WTC11 (cell line): ENCODE results near the gene RCC2. TPM values are rescaled to one million over a fixed set of nuclear protein-coding genes. Genes with fewer than 3 reads are reported as not detected.

Source experiments
- ATAC-seq: fragments of 200-7000 bp; cut with Tn5 transposase; 2 replicates; pipeline ENCODE4 v1.10.0; 2021; ENCODE audit warnings: mild to moderate bottlenecking, moderate library complexity
- CTCF ChIA-PET: fragments of 300-600 bp; sonication (Branson Sonifier 250); formaldehyde crosslinking; loops from one replicate; lab custom pipeline; 2021; ENCODE audit warnings: antibody characterized with exemption; lab: Charles Lee
- POLR2A ChIA-PET: fragments of 350-600 bp; sonication (Branson Sonifier 250); formaldehyde crosslinking; loops from one replicate; lab custom pipeline; 2021; ENCODE audit warnings: antibody characterized with exemption; lab: Charles Lee
- DNase-seq: peaks from one replicate; pipeline ENCODE4 v3.0.0; 2021; ENCODE audit warnings: low spot score
- H3K27ac Mint-ChIP-seq: 2 replicates; pipeline ENCODE4 v1.8.0; 2021; ENCODE audit warnings: mixed read lengths
- H3K27me3 Mint-ChIP-seq: 2 replicates; pipeline ENCODE4 v1.8.0; 2021; ENCODE audit warnings: low read depth, mild to moderate bottlenecking, moderate library complexity, mixed read lengths
- H3K36me3 Mint-ChIP-seq: 2 replicates; pipeline ENCODE4 v1.8.0; 2021; ENCODE audit warnings: mixed read lengths
- H3K4me1 Mint-ChIP-seq: 2 replicates; pipeline ENCODE4 v1.8.0; 2022; ENCODE audit warnings: mixed read lengths
- H3K4me3 Mint-ChIP-seq: 2 replicates; pipeline ENCODE4 v1.8.0; 2021; ENCODE audit warnings: mild to moderate bottlenecking, moderate library complexity, mixed read lengths
- H3K9me3 Mint-ChIP-seq: 2 replicates; pipeline ENCODE4 v1.8.0; 2021; ENCODE audit warnings: mixed read lengths
- CBFB ChIP-seq: sonication (generic); formaldehyde crosslinking; IDR thresholded peaks from 2 replicates; pipeline ENCODE4 v1.8.1; 2022; ENCODE audit warnings: mild to moderate bottlenecking, low read depth, missing genetic modification reagents
- CREM ChIP-seq: sonication (generic); formaldehyde crosslinking; IDR thresholded peaks from 2 replicates; pipeline ENCODE4 v1.8.1; 2022; ENCODE audit warnings: mild to moderate bottlenecking, missing genetic modification reagents, moderate library complexity
- EMX1 ChIP-seq: fragments of 250-450 bp; sonication (Bioruptor Pico); IDR thresholded peaks from 2 replicates; pipeline ENCODE4 v1.8.0; 2021; ENCODE audit warnings: mild to moderate bottlenecking
- GRHL2 ChIP-seq: fragments of 250-450 bp; sonication (Bioruptor Pico); IDR thresholded peaks from 2 replicates; pipeline ENCODE4 v1.8.0; 2022; ENCODE audit warnings: mild to moderate bottlenecking, moderate library complexity; ENCODE audit not compliant: insufficient replicate concordance, severe bottlenecking
- GTF2I ChIP-seq: fragments of 250-450 bp; sonication (Bioruptor Pico); conservative IDR thresholded peaks from 2 replicates; pipeline ENCODE4 v1.4.0; 2021; ENCODE audit warnings: mild to moderate bottlenecking
- NFE2L1 ChIP-seq: sonication (generic); formaldehyde crosslinking; IDR thresholded peaks from 2 replicates; pipeline ENCODE4 v1.8.1; 2023; ENCODE audit warnings: missing genetic modification reagents
- NFYB ChIP-seq: sonication (generic); formaldehyde crosslinking; conservative IDR thresholded peaks from 2 replicates; pipeline ENCODE4 v1.8.0; 2022; ENCODE audit warnings: low read depth, missing genetic modification reagents
- TEAD4 ChIP-seq: sonication (generic); formaldehyde crosslinking; IDR thresholded peaks from 2 replicates; pipeline ENCODE4 v1.8.0; 2022; ENCODE audit warnings: mild to moderate bottlenecking, missing genetic modification reagents
- ZNF138 ChIP-seq: sonication (generic); formaldehyde crosslinking; conservative IDR thresholded peaks from 2 replicates; pipeline ENCODE4 v1.8.1; 2022; ENCODE audit warnings: mild to moderate bottlenecking, moderate library complexity, missing genetic modification reagents
- ZNF263 ChIP-seq: sonication (generic); formaldehyde crosslinking; IDR thresholded peaks from 2 replicates; pipeline ENCODE4 v1.8.1; 2022; ENCODE audit warnings: low read depth, mild to moderate bottlenecking, moderate library complexity, missing genetic modification reagents
- ZNF671 ChIP-seq: fragments of 250-450 bp; sonication (Bioruptor Pico); IDR thresholded peaks from 2 replicates; pipeline ENCODE4 v1.8.0; 2021; ENCODE audit warnings: mild to moderate bottlenecking
- total RNA-seq: library from RNA; stranded (reverse); gene quantifications from 3 replicates; pipeline ENCODE4 v1.2.3, GENCODE V29; 2021
- TF ChIP-seq, protein P1 (sequence below): sonication (generic); formaldehyde crosslinking; IDR thresholded peaks from 2 replicates; pipeline ENCODE4 v1.8.1; 2023; ENCODE audit warnings: mild to moderate bottlenecking, missing genetic modification reagents, moderate library complexity
- TF ChIP-seq, protein P2 (sequence below): sonication (generic); formaldehyde crosslinking; conservative IDR thresholded peaks from 2 replicates; pipeline ENCODE4 v1.8.1; 2022; ENCODE audit warnings: mild to moderate bottlenecking, missing genetic modification reagents
- TF ChIP-seq, protein P3 (sequence below): sonication (generic); formaldehyde crosslinking; IDR thresholded peaks from 2 replicates; pipeline ENCODE4 v1.8.1; 2023; ENCODE audit warnings: mild to moderate bottlenecking, moderate library complexity, missing genetic modification reagents
- TF ChIP-seq, protein P4 (sequence below): sonication (generic); formaldehyde crosslinking; IDR thresholded peaks from 2 replicates; pipeline ENCODE4 v1.8.0; 2022; ENCODE audit warnings: mild to moderate bottlenecking, missing genetic modification reagents
- TF ChIP-seq, protein P5 (sequence below): sonication (generic); formaldehyde crosslinking; IDR thresholded peaks from 2 replicates; pipeline ENCODE4 v1.8.1; 2023; ENCODE audit warnings: mild to moderate bottlenecking, missing genetic modification reagents, borderline replicate concordance
- TF ChIP-seq, protein P6 (sequence below): sonication (generic); formaldehyde crosslinking; IDR thresholded peaks from 2 replicates; pipeline ENCODE4 v1.8.0; 2022; ENCODE audit warnings: mild to moderate bottlenecking, missing genetic modification reagents
- TF ChIP-seq, protein P7 (sequence below): sonication (generic); formaldehyde crosslinking; IDR thresholded peaks from 2 replicates; pipeline ENCODE4 v1.8.0; 2022; ENCODE audit warnings: missing genetic modification reagents

The RCC2 gene
- total RNA-seq, 1 experiment from 2014 or later, result 377 TPM

DNA sequence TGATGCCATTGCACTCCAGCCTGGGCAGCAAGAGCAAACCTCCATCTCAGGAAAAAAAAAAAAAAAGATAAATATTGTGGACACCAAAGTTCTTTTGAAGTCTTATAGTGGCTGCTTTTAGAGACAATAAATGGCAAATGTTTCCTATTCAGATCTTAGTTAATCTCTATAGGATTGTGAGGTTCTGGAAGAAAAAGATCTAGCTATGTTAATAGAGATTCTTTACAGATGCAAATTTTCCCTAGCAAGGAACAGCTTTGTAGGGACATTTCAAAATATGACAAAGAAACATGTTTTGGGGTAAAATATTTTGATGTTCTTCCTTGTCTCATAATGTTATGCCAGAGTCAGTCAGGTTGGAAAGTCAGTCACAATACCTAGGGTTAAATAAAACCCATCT is 24.5 kb upstream of the RCC2 start (continued):
- TF ChIP-seq, protein P1, sequence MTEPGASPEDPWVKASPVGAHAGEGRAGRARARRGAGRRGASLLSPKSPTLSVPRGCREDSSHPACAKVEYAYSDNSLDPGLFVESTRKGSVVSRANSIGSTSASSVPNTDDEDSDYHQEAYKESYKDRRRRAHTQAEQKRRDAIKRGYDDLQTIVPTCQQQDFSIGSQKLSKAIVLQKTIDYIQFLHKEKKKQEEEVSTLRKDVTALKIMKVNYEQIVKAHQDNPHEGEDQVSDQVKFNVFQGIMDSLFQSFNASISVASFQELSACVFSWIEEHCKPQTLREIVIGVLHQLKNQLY, result no peak
- TF ChIP-seq GTF2I (CRISPR knock-in tag), result no peak
- no peak for TF ChIP-seq TEAD4 (CRISPR knock-in tag)
- no peak for TF ChIP-seq EMX1

DNA sequence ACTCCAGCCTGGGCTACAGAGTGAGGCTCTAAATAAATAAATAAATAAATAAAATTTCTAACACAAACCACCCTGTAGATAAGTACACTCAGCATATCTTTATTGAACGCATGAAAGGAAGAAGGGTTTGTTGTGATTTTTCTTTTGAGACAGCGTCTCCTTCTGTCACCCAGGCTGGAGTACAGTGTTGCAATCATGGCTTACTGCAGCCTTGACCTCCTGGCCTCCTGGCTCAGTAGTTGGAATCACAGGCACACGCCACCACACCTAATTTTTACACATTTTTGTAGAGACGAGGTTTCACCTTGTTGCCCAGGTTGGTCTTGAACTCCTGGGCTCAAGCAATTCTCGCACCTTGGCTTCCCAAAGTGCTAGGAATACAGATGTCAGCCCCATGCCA is 23.2 kb upstream of the RCC2 start:
- Mint-ChIP-seq H3K9me3 (peaks cover 3% of the 10 kb centered on the region; the same call in 1 of the 2 replicates), H3K27me3 (peaks cover 20% of the 10 kb centered on the region)
- TF ChIP-seq NFYB (CRISPR knock-in tag) (no peak), CREM (CRISPR knock-in tag) (no peak), ZNF671 (CRISPR knock-in tag) (no peak)
- TF ChIP-seq, protein P2, sequence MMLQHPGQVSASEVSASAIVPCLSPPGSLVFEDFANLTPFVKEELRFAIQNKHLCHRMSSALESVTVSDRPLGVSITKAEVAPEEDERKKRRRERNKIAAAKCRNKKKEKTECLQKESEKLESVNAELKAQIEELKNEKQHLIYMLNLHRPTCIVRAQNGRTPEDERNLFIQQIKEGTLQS (CRISPR knock-in tag), result no peak
- TF ChIP-seq, protein P3, sequence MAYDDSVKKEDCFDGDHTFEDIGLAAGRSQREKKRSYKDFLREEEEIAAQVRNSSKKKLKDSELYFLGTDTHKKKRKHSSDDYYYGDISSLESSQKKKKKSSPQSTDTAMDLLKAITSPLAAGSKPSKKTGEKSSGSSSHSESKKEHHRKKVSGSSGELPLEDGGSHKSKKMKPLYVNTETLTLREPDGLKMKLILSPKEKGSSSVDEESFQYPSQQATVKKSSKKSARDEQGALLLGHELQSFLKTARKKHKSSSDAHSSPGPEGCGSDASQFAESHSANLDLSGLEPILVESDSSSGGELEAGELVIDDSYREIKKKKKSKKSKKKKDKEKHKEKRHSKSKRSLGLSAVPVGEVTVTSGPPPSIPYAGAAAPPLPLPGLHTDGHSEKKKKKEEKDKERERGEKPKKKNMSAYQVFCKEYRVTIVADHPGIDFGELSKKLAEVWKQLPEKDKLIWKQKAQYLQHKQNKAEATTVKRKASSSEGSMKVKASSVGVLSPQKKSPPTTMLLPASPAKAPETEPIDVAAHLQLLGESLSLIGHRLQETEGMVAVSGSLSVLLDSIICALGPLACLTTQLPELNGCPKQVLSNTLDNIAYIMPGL (CRISPR knock-in tag), result no peak
- TF ChIP-seq, all 79 proteins: peak for 0
- Mint-ChIP-seq H3K36me3 (no peaks in the 10 kb centered on the region), H3K4me1 (peaks cover 26% of the 10 kb centered on the region), H3K27ac (no peak overlapping the region), H3K4me3 (no peak overlapping the region)
- ATAC-seq, result no peak
- no peak for DNase-seq
- POLR2A ChIA-PET, result no interaction called here
- CTCF ChIA-PET, result no interaction called here

DNA sequence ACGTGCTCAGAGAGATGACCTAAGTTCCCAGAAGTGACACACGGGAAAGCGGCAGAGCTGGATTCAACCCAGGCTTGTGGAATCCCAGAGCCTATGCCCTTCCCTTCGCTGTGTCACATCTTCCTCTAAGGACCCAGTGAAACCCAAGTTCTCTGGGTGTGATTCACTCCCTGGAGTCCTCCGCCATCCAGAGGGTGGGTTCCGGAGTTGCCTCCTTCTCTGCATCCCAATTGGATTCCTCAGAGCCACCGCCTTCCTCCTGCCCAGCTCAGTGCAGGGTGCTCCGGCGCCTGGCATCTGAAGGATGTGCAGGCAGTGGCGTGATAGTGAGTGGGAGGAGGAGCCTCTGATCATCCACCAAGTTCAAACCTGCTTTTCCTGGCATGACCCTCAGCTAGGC is 20.7 kb upstream of the RCC2 start:
- H3K27ac Mint-ChIP-seq, result no peak overlapping the region
- DNase-seq (no peak), ATAC-seq (no peak; the same call in 1 of the 2 replicates)
- peaks cover 3% of the 10 kb centered on the region; the same call in 1 of the 2 replicates for H3K9me3 Mint-ChIP-seq
- peaks cover 15% of the 10 kb centered on the region for H3K4me1 Mint-ChIP-seq
- no peak overlapping the region for H3K4me3 Mint-ChIP-seq
- H3K27me3 Mint-ChIP-seq, result peaks cover 11% of the 10 kb centered on the region
- H3K36me3 Mint-ChIP-seq, result no peaks in the 10 kb centered on the region
- CTCF ChIA-PET, result interaction anchor here (1.1 to 1.3 kb wide), 2 partner anchors 10 to 17 kb away, joined by 3 read pairs; no protein-coding TSS in a partner anchor
- POLR2A ChIA-PET, result interaction anchor here (1.3 kb wide), 1 partner anchor 8 kb away, joined by 5 read pairs; no protein-coding TSS in a partner anchor
- TF ChIP-seq, protein P4, sequence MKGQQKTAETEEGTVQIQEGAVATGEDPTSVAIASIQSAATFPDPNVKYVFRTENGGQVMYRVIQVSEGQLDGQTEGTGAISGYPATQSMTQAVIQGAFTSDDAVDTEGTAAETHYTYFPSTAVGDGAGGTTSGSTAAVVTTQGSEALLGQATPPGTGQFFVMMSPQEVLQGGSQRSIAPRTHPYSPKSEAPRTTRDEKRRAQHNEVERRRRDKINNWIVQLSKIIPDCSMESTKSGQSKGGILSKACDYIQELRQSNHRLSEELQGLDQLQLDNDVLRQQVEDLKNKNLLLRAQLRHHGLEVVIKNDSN (CRISPR knock-in tag), result no peak
- TF ChIP-seq TEAD4 (CRISPR knock-in tag) (no peak), NFE2L1 (CRISPR knock-in tag) (no peak), GRHL2 (no peak), ZNF138 (CRISPR knock-in tag) (no peak), CREM (CRISPR knock-in tag) (no peak), ZNF263 (CRISPR knock-in tag) (no peak), CBFB (CRISPR knock-in tag) (no peak)
- TF ChIP-seq, protein P5, sequence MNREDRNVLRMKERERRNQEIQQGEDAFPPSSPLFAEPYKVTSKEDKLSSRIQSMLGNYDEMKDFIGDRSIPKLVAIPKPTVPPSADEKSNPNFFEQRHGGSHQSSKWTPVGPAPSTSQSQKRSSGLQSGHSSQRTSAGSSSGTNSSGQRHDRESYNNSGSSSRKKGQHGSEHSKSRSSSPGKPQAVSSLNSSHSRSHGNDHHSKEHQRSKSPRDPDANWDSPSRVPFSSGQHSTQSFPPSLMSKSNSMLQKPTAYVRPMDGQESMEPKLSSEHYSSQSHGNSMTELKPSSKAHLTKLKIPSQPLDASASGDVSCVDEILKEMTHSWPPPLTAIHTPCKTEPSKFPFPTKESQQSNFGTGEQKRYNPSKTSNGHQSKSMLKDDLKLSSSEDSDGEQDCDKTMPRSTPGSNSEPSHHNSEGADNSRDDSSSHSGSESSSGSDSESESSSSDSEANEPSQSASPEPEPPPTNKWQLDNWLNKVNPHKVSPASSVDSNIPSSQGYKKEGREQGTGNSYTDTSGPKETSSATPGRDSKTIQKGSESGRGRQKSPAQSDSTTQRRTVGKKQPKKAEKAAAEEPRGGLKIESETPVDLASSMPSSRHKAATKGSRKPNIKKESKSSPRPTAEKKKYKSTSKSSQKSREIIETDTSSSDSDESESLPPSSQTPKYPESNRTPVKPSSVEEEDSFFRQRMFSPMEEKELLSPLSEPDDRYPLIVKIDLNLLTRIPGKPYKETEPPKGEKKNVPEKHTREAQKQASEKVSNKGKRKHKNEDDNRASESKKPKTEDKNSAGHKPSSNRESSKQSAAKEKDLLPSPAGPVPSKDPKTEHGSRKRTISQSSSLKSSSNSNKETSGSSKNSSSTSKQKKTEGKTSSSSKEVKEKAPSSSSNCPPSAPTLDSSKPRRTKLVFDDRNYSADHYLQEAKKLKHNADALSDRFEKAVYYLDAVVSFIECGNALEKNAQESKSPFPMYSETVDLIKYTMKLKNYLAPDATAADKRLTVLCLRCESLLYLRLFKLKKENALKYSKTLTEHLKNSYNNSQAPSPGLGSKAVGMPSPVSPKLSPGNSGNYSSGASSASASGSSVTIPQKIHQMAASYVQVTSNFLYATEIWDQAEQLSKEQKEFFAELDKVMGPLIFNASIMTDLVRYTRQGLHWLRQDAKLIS, result no peak
- TF ChIP-seq, protein P6, sequence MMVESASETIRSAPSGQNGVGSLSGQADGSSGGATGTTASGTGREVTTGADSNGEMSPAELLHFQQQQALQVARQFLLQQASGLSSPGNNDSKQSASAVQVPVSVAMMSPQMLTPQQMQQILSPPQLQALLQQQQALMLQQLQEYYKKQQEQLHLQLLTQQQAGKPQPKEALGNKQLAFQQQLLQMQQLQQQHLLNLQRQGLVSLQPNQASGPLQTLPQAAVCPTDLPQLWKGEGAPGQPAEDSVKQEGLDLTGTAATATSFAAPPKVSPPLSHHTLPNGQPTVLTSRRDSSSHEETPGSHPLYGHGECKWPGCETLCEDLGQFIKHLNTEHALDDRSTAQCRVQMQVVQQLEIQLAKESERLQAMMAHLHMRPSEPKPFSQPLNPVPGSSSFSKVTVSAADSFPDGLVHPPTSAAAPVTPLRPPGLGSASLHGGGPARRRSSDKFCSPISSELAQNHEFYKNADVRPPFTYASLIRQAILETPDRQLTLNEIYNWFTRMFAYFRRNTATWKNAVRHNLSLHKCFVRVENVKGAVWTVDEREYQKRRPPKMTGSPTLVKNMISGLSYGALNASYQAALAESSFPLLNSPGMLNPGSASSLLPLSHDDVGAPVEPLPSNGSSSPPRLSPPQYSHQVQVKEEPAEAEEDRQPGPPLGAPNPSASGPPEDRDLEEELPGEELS (CRISPR knock-in tag), result no peak
- TF ChIP-seq, protein P7, sequence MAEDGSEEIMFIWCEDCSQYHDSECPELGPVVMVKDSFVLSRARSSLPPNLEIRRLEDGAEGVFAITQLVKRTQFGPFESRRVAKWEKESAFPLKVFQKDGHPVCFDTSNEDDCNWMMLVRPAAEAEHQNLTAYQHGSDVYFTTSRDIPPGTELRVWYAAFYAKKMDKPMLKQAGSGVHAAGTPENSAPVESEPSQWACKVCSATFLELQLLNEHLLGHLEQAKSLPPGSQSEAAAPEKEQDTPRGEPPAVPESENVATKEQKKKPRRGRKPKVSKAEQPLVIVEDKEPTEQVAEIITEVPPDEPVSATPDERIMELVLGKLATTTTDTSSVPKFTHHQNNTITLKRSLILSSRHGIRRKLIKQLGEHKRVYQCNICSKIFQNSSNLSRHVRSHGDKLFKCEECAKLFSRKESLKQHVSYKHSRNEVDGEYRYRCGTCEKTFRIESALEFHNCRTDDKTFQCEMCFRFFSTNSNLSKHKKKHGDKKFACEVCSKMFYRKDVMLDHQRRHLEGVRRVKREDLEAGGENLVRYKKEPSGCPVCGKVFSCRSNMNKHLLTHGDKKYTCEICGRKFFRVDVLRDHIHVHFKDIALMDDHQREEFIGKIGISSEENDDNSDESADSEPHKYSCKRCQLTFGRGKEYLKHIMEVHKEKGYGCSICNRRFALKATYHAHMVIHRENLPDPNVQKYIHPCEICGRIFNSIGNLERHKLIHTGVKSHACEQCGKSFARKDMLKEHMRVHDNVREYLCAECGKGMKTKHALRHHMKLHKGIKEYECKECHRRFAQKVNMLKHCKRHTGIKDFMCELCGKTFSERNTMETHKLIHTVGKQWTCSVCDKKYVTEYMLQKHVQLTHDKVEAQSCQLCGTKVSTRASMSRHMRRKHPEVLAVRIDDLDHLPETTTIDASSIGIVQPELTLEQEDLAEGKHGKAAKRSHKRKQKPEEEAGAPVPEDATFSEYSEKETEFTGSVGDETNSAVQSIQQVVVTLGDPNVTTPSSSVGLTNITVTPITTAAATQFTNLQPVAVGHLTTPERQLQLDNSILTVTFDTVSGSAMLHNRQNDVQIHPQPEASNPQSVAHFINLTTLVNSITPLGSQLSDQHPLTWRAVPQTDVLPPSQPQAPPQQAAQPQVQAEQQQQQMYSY (CRISPR knock-in tag), result no peak
